ENCODE data around the gene SHC2.
"Not testable (repeated sequence)": the region's sequence is repeated elsewhere in the genome, so short reads cannot be mapped to it uniquely, and the experiment has no call there.

GRCh38 chr19:427675-428074 is 33.2 kb downstream of the SHC2 start:
- TF ChIP-seq, protein P1, sequence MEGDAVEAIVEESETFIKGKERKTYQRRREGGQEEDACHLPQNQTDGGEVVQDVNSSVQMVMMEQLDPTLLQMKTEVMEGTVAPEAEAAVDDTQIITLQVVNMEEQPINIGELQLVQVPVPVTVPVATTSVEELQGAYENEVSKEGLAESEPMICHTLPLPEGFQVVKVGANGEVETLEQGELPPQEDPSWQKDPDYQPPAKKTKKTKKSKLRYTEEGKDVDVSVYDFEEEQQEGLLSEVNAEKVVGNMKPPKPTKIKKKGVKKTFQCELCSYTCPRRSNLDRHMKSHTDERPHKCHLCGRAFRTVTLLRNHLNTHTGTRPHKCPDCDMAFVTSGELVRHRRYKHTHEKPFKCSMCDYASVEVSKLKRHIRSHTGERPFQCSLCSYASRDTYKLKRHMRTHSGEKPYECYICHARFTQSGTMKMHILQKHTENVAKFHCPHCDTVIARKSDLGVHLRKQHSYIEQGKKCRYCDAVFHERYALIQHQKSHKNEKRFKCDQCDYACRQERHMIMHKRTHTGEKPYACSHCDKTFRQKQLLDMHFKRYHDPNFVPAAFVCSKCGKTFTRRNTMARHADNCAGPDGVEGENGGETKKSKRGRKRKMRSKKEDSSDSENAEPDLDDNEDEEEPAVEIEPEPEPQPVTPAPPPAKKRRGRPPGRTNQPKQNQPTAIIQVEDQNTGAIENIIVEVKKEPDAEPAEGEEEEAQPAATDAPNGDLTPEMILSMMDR (IDR thresholded peaks at IDR 0.05; ENCODE audit: extremely low read depth in 1 of 2, insufficient read depth in 1 of 2, low read depth in 1 of 2, low read length in 2 of 2) = not testable (repeated sequence)
- not testable (repeated sequence) for TF ChIP-seq POLR2A (IDR thresholded peaks at IDR 0.05; ENCODE audit: low read depth, low read length); POLR2AphosphoS5 (IDR thresholded peaks at IDR 0.05; ENCODE audit: insufficient read depth, low read depth, low read length); EZH2 (IDR thresholded peaks at IDR 0.05; ENCODE audit: borderline replicate concordance, low read depth, low read length, severe bottlenecking); JUN (IDR thresholded peaks at IDR 0.05; ENCODE audit: borderline replicate concordance, insufficient read depth, insufficient read length, low read depth); GATA2 (IDR thresholded peaks at IDR 0.05; ENCODE audit: insufficient read depth, insufficient read length, low read depth, low read length); MYC (IDR thresholded peaks at IDR 0.05; ENCODE audit: low read depth, low read length)
- TF ChIP-seq, protein P2, sequence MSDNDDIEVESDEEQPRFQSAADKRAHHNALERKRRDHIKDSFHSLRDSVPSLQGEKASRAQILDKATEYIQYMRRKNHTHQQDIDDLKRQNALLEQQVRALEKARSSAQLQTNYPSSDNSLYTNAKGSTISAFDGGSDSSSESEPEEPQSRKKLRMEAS (IDR thresholded peaks at IDR 0.05; ENCODE audit: insufficient read depth, insufficient read length) = not testable (repeated sequence)

Measured in endothelial cell of umbilical vein (primary cell).